ENCODE measurements around the gene USP6NL. TPM values are rescaled to one million over a fixed set of nuclear protein-coding genes. Genes with fewer than 3 reads are reported as not detected.

USP6NL gene
- total RNA-seq, 1 experiment from 2014 or later: 13.0 TPM

DNA sequence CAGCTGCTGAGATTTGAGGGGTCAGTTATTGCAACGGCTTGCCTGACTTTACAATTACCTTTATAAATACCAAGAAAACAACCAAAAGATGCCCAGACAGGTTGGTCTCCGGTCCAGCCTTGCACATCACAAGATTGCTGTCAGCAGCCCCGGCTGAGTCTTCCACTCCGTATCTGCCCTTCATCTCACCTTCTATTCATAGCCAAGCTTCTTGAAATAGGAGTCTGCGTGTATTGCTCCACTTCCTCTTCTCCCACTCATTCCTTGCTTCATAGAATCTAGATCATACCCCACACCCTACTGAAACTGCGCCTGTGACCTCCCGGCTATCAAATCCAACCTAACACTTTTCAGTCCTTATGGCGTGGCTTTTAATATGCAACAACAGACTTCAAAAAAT lies 31.1 kb upstream of the USP6NL start:
- intact Hi-C loops (cut with micrococcal nuclease): no loop called here
- Histone ChIP-seq H3K9ac (ENCODE audit: low read length) (no peak overlapping the region), H3K27ac (ENCODE audit: low read length) (no peak overlapping the region), H3K4me1 (ENCODE audit: insufficient read depth, low read length) (no peaks in the 10 kb centered on the region), H3K9me3 (ENCODE audit: low read length) (no peaks in the 10 kb centered on the region), H3K9me2 (replicated peaks; ENCODE audit: low read length) (no peaks in the 10 kb centered on the region), H3K4me2 (ENCODE audit: low read length) (no peak overlapping the region), H3K79me2 (ENCODE audit: low read length) (no peaks in the 10 kb centered on the region), H3F3A (ENCODE audit: low read length, unreplicated experiment) (no peaks in the 10 kb centered on the region), H3K27me3 (ENCODE audit: low read length) (no peaks in the 10 kb centered on the region), H3K4me3 (ENCODE audit: low read length) (no peak overlapping the region), H2AFZ (ENCODE audit: low read length) (no peak overlapping the region), H4K20me1 (ENCODE audit: low read length) (no peaks in the 10 kb centered on the region), H3K36me3 (ENCODE audit: low read depth, low read length) (no peaks in the 10 kb centered on the region)
- no peak for ATAC-seq
- DNase-seq: no peak
- no TSS peak for BruUV-seq (replicated peaks)
- TF ChIP-seq, protein P1, sequence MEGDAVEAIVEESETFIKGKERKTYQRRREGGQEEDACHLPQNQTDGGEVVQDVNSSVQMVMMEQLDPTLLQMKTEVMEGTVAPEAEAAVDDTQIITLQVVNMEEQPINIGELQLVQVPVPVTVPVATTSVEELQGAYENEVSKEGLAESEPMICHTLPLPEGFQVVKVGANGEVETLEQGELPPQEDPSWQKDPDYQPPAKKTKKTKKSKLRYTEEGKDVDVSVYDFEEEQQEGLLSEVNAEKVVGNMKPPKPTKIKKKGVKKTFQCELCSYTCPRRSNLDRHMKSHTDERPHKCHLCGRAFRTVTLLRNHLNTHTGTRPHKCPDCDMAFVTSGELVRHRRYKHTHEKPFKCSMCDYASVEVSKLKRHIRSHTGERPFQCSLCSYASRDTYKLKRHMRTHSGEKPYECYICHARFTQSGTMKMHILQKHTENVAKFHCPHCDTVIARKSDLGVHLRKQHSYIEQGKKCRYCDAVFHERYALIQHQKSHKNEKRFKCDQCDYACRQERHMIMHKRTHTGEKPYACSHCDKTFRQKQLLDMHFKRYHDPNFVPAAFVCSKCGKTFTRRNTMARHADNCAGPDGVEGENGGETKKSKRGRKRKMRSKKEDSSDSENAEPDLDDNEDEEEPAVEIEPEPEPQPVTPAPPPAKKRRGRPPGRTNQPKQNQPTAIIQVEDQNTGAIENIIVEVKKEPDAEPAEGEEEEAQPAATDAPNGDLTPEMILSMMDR (conservative IDR thresholded peaks at IDR 0.05; ENCODE audit: low read depth, low read length): no peak
- TF ChIP-seq EZH2 (IDR thresholded peaks at IDR 0.05; ENCODE audit: low read length, unreplicated experiment) (no peak), EZH2phosphoT487 (IDR thresholded peaks at IDR 0.05; ENCODE audit: borderline replicate concordance, low read length) (no peak)
- CTCF ChIA-PET: no interaction called here
- POLR2A ChIA-PET (ENCODE audit: unreplicated experiment): no interaction called here

DNA sequence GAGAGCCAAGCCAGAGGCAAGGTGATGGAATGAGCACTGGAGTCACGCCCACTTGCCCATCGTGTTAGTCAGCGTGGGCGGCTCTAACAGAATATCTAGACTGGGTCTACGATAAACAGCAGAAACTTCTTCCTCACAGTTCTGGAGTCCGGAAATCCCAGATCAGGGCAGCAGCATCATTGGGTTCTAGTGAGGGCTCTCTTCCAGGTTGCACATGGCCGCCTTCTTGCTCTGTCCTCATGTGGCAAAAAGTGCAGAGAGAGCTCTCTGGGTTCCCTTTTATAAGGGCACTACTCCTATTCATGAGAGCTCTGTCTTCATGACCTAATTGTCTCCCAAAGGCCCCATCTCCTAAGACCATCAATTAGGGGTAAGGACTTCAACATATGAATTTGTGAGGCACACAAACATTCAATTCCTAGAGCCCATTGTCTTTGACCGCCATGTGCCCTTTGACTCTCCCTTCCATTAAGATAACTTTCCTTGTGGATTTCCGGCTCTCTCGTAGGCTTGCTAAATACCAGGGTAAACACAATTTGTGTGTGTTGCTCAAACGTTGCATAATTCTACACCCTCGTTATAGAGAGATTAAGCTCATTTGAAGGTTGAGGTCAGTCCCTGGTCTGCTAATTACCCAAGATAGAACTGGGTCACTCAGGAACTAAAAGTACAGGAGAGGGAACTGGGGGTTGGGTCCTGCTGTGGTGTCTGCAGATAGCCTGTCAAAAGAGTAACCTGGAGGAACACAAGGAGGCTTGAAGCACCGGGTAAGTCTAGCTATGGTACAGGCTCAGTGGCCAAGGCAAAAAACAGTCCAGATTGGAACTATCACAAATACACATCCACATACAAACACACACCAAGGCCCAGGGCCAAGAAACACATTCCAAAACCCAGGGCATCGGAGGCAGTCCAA lies 28.7 kb upstream of the USP6NL start:
- no peaks in the 10 kb centered on the region for H3K27me3 ChIP-seq (ENCODE audit: low read length)
- H4K20me1 ChIP-seq (ENCODE audit: low read length): no peaks in the 10 kb centered on the region
- H2AFZ ChIP-seq (ENCODE audit: low read length): no peak overlapping the region
- no peaks in the 10 kb centered on the region for H3K9me2 ChIP-seq (replicated peaks; ENCODE audit: low read length)
- ChIA-PET POLR2A (ENCODE audit: unreplicated experiment) (no interaction called here), CTCF (no interaction called here)
- H3K4me1 ChIP-seq (ENCODE audit: insufficient read depth, low read length): no peaks in the 10 kb centered on the region
- H3K27ac ChIP-seq (ENCODE audit: low read length): no peak overlapping the region
- TF ChIP-seq, protein P1 (conservative IDR thresholded peaks at IDR 0.05; ENCODE audit: low read depth, low read length): no peak
- TF ChIP-seq EZH2phosphoT487 (IDR thresholded peaks at IDR 0.05; ENCODE audit: borderline replicate concordance, low read length) (no peak), EZH2 (IDR thresholded peaks at IDR 0.05; ENCODE audit: low read length, unreplicated experiment) (no peak)
- no peaks in the 10 kb centered on the region for H3K79me2 ChIP-seq (ENCODE audit: low read length)
- DNase-seq (no peak), ATAC-seq (no peak)
- intact Hi-C loops (cut with micrococcal nuclease): no loop called here
- H3K4me2 ChIP-seq (ENCODE audit: low read length): no peak overlapping the region
- no peak overlapping the region for H3K4me3 ChIP-seq (ENCODE audit: low read length)
- BruUV-seq (replicated peaks): no TSS peak
- H3K9ac ChIP-seq (ENCODE audit: low read length): no peak overlapping the region
- no peaks in the 10 kb centered on the region for H3K9me3 ChIP-seq (ENCODE audit: low read length)
- no peaks in the 10 kb centered on the region for H3K36me3 ChIP-seq (ENCODE audit: low read depth, low read length)
- no peaks in the 10 kb centered on the region for H3F3A ChIP-seq (ENCODE audit: low read length, unreplicated experiment)

DNA sequence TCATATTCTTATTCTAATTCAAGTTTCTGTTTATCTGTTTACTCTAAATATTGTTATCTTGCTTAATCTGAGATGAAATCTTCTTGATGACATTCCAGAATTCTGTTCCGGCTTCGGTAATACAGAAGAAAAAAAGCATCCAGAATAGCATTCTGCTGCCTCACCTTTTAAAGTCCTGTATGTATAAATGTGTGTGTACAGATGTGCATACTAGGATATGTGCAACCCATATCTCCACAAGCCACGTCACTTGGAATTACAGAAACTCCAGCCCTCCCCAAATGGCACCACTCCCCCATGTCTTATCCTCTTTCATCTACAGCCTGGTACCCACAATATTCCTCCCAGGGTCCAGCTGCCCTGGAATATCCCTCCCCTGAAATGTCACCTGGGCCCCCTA lies 27.9 kb upstream of the USP6NL start:
- no peaks in the 10 kb centered on the region for H4K20me1 ChIP-seq (ENCODE audit: low read length)
- BruUV-seq (replicated peaks): no TSS peak
- DNase-seq (no peak), ATAC-seq (no peak)
- TF ChIP-seq EZH2 (IDR thresholded peaks at IDR 0.05; ENCODE audit: low read length, unreplicated experiment) (no peak), EZH2phosphoT487 (IDR thresholded peaks at IDR 0.05; ENCODE audit: borderline replicate concordance, low read length) (no peak)
- TF ChIP-seq, protein P1 (conservative IDR thresholded peaks at IDR 0.05; ENCODE audit: low read depth, low read length): no peak
- H3K36me3 ChIP-seq (ENCODE audit: low read depth, low read length): no peaks in the 10 kb centered on the region
- no peaks in the 10 kb centered on the region for H3F3A ChIP-seq (ENCODE audit: low read length, unreplicated experiment)
- POLR2A ChIA-PET (ENCODE audit: unreplicated experiment): no interaction called here
- H3K4me1 ChIP-seq (ENCODE audit: insufficient read depth, low read length): no peaks in the 10 kb centered on the region
- CTCF ChIA-PET: no interaction called here
- H3K4me3 ChIP-seq (ENCODE audit: low read length): no peak overlapping the region
- no peak overlapping the region for H2AFZ ChIP-seq (ENCODE audit: low read length)
- no peaks in the 10 kb centered on the region for H3K9me2 ChIP-seq (replicated peaks; ENCODE audit: low read length)
- H3K27me3 ChIP-seq (ENCODE audit: low read length): no peaks in the 10 kb centered on the region
- H3K27ac ChIP-seq (ENCODE audit: low read length): no peak overlapping the region
- H3K4me2 ChIP-seq (ENCODE audit: low read length): no peak overlapping the region
- H3K79me2 ChIP-seq (ENCODE audit: low read length): no peaks in the 10 kb centered on the region
- H3K9ac ChIP-seq (ENCODE audit: low read length): no peak overlapping the region
- intact Hi-C loops (cut with micrococcal nuclease): no loop called here
- H3K9me3 ChIP-seq (ENCODE audit: low read length): no peaks in the 10 kb centered on the region

Measured in PC-3 (cell line).